H9 (cell line): ENCODE data around the gene METTL23. TPM values are rescaled to one million over a fixed set of nuclear protein-coding genes. Genes with fewer than 3 reads are reported as not detected.

Experiments
- DNase-seq: peaks from one replicate; pipeline ENCODE4 v3.0.0-alpha.2; 2017
- H2AFZ ChIP-seq: one replicate; pipeline ENCODE4 v1.6.1; 2013; ENCODE audit warnings: mild to moderate bottlenecking, low read length, control low read depth, moderate library complexity
- H2AK5ac ChIP-seq: 2 replicates; pipeline ENCODE4 v1.6.1; 2013; ENCODE audit warnings: low read length, control low read depth, mixed read lengths; ENCODE audit not compliant: insufficient read length
- H2BK120ac ChIP-seq: one replicate; pipeline ENCODE4 v1.6.1; 2013; ENCODE audit warnings: low read depth, mild to moderate bottlenecking, low read length, control low read depth, inconsistent platforms; ENCODE audit not compliant: poor library complexity, severe bottlenecking
- H2BK12ac ChIP-seq: 2 replicates; pipeline ENCODE4 v1.6.1; 2013; ENCODE audit warnings: low read length, control low read depth, mixed read lengths, low read depth; ENCODE audit not compliant: insufficient read length
- H2BK15ac ChIP-seq: 2 replicates; pipeline ENCODE4 v1.6.1; 2013; ENCODE audit warnings: low read depth, low read length, control low read depth
- H2BK20ac ChIP-seq: one replicate; pipeline ENCODE4 v1.6.1; 2013; ENCODE audit warnings: low read depth, mild to moderate bottlenecking, low read length, control low read depth, inconsistent platforms; ENCODE audit not compliant: poor library complexity, severe bottlenecking
- H2BK5ac ChIP-seq: 2 replicates; pipeline ENCODE4 v1.6.1; 2013; ENCODE audit warnings: low read length, control low read depth, mixed read lengths; ENCODE audit not compliant: insufficient read length
- H3K14ac ChIP-seq: 2 replicates; pipeline ENCODE4 v1.6.1; 2013; ENCODE audit warnings: low read length, control low read depth; ENCODE audit not compliant: insufficient read depth
- H3K18ac ChIP-seq: 2 replicates; pipeline ENCODE4 v1.6.1; 2013; ENCODE audit warnings: low read depth, mild to moderate bottlenecking, mixed read lengths, low read length, control low read depth; ENCODE audit not compliant: insufficient read length
- H3K23ac ChIP-seq: 2 replicates; pipeline ENCODE4 v1.6.1; 2013; ENCODE audit warnings: low read length, control low read depth, mixed read lengths, low read depth; ENCODE audit not compliant: insufficient read length
- H3K23me2 ChIP-seq: 2 replicates; pipeline ENCODE4 v1.6.1; 2013; ENCODE audit warnings: low read depth, mild to moderate bottlenecking, mixed read lengths, low read length, control low read depth; ENCODE audit not compliant: insufficient read length, poor library complexity, severe bottlenecking
- H3K27ac ChIP-seq: 2 replicates; pipeline ENCODE4 v1.5.1; 2013; ENCODE audit warnings: low read length, control low read depth, mixed read lengths, low read depth; ENCODE audit not compliant: insufficient read length
- H3K27me3 ChIP-seq: 2 replicates; pipeline ENCODE4 v1.6.1; 2013; ENCODE audit warnings: low read length, control low read depth, inconsistent platforms; ENCODE audit not compliant: insufficient read depth
- H3K4ac ChIP-seq: 2 replicates; pipeline ENCODE4 v1.6.1; 2013; ENCODE audit warnings: low read depth, mild to moderate bottlenecking, control low read depth, inconsistent platforms, low read length, moderate library complexity
- H3K4me1 ChIP-seq: 2 replicates; pipeline ENCODE4 v1.6.1; 2013; ENCODE audit warnings: low read length, control low read depth, inconsistent platforms; ENCODE audit not compliant: insufficient read depth
- H3K4me2 ChIP-seq: 2 replicates; pipeline ENCODE4 v1.6.1; 2013; ENCODE audit warnings: low read length, control low read depth, mixed read lengths; ENCODE audit not compliant: insufficient read length, insufficient read depth
- H3K56ac ChIP-seq: 2 replicates; pipeline ENCODE4 v1.6.1; 2013; ENCODE audit warnings: low read depth, mild to moderate bottlenecking, mixed read lengths, low read length, control low read depth; ENCODE audit not compliant: insufficient read length
- H3K79me1 ChIP-seq: 2 replicates; pipeline ENCODE4 v1.6.1; 2013; ENCODE audit warnings: low read depth, mild to moderate bottlenecking, moderate library complexity, low read length, control low read depth, inconsistent platforms; ENCODE audit not compliant: insufficient read depth, poor library complexity, severe bottlenecking
- H3K79me2 ChIP-seq: 2 replicates; pipeline ENCODE4 v1.6.1; 2013; ENCODE audit warnings: low read length, control low read depth, inconsistent platforms; ENCODE audit not compliant: insufficient read depth
- H3K9ac ChIP-seq: 2 replicates; pipeline ENCODE4 v1.6.1; 2013; ENCODE audit warnings: low read length, control low read depth, mixed read lengths; ENCODE audit not compliant: insufficient read length; ENCODE audit errors: extremely low read depth
- H3K9me3 ChIP-seq: one replicate; pipeline ENCODE4 v1.6.1; 2013; ENCODE audit warnings: low read depth, low read length, inconsistent platforms; ENCODE audit not compliant: control insufficient read depth
- H3T11ph ChIP-seq: one replicate; pipeline ENCODE4 v1.6.1; 2013; ENCODE audit warnings: mild to moderate bottlenecking, low read length, control low read depth, inconsistent platforms
- H4K20me1 ChIP-seq: one replicate; pipeline ENCODE4 v1.6.1; 2013; ENCODE audit not compliant: control insufficient read depth, insufficient read length, insufficient read depth
- H4K5ac ChIP-seq: 2 replicates; pipeline ENCODE4 v1.6.1; 2013; ENCODE audit warnings: low read depth, mild to moderate bottlenecking, mixed read lengths, low read length, control low read depth; ENCODE audit not compliant: insufficient read length
- H4K8ac ChIP-seq: replicated peaks from 2 replicates; pipeline ENCODE4 v1.6.1; 2013; ENCODE audit warnings: low read length, control low read depth, mixed read lengths, low read depth; ENCODE audit not compliant: insufficient read length
- H4K91ac ChIP-seq: 2 replicates; pipeline ENCODE4 v1.6.1; 2013; ENCODE audit warnings: low read depth, mild to moderate bottlenecking, moderate library complexity, mixed read lengths, low read length, control low read depth; ENCODE audit not compliant: insufficient read length
- H3K27ac Mint-ChIP-seq, 3 experiments: 2 replicates in 2 of 3; 3 replicates in 1 of 3; pipeline ENCODE4 v1.8.0; 2020 to 2021; ENCODE audit warnings: mixed read lengths in 3 of 3, mild to moderate bottlenecking in 1 of 3, moderate library complexity in 1 of 3
- H3K27me3 Mint-ChIP-seq: 2 replicates; pipeline ENCODE4 v1.8.0; 2021; ENCODE audit warnings: low read depth, mild to moderate bottlenecking, moderate library complexity, mixed read lengths
- H3K36me3 Mint-ChIP-seq, 3 experiments: 2 replicates in 2 of 3; 3 replicates in 1 of 3; pipeline ENCODE4 v1.8.0; 2020 to 2021; ENCODE audit warnings: low read depth in 3 of 3, mixed read lengths in 3 of 3; ENCODE audit not compliant: insufficient read depth in 1 of 3
- H3K4me1 Mint-ChIP-seq, 2 experiments: 2 replicates each; pipeline ENCODE4 v1.8.0; 2020; ENCODE audit warnings: mixed read lengths in 2 of 2
- H3K4me3 Mint-ChIP-seq, 2 experiments: 2 replicates in 1 of 2; 3 replicates in 1 of 2; pipeline ENCODE4 v1.8.0; 2020 to 2021; ENCODE audit warnings: mild to moderate bottlenecking in 2 of 2, mixed read lengths in 2 of 2, moderate library complexity in 1 of 2
- H3K9me3 Mint-ChIP-seq, 2 experiments: 2 replicates in 1 of 2; 3 replicates in 1 of 2; pipeline ENCODE4 v1.8.0; 2020; ENCODE audit warnings: mild to moderate bottlenecking in 2 of 2, mixed read lengths in 2 of 2, moderate library complexity in 1 of 2
- CTCF ChIP-seq: fragments of 200-600 bp; sonication (generic); conservative IDR thresholded peaks from 3 replicates; pipeline ENCODE4 v1.8.0; 2021; ENCODE audit warnings: antibody characterized with exemption, mild to moderate bottlenecking
- WGBS: extraction: QIAGEN DNeasy Blood & Tissue Kit; methylation state at CpG from one replicate; pipeline ENCODE4 v1.1.7; 2013; ENCODE audit warnings: missing lambda C conversion rate, low lambda C conversion rate, mixed read lengths; ENCODE audit not compliant: insufficient read length; ENCODE audit errors: extremely low coverage; 5-methylcytosine and 5-hydroxymethylcytosine counted together
- total RNA-seq: library from RNA; stranded (reverse); gene quantifications from 2 replicates; pipeline ENCODE4 v1.2.1, GENCODE V29; 2021

METTL23 gene
- total RNA-seq, 1 experiment from 2014 or later: 29.9 TPM

- Histone ChIP-seq H3K18ac (no peak overlapping the region), H3K79me1 (no peaks in the 10 kb centered on the region), H3K9ac (no peak overlapping the region), H3K9me3 (no peaks in the 10 kb centered on the region), H2BK5ac (no peak overlapping the region), H3K27me3 (no peaks in the 10 kb centered on the region), H3K79me2 (no peaks in the 10 kb centered on the region), H4K8ac (no peak overlapping the region), H3T11ph (no peak overlapping the region), H2BK12ac (no peak overlapping the region), H2AFZ (no peak overlapping the region), H3K14ac (no peak overlapping the region; the same call in 1 of the 2 replicates), H3K4ac (no peak overlapping the region), H3K4me1 (no peaks in the 10 kb centered on the region), H3K56ac (no peak overlapping the region), H2BK120ac (no peak overlapping the region), H3K27ac (no peak overlapping the region), H3K4me2 (no peak overlapping the region), H2BK20ac (no peak overlapping the region), H4K91ac (no peak overlapping the region), H3K23ac (no peak overlapping the region), H4K5ac (no peak overlapping the region), H2AK5ac (no peak overlapping the region), H3K23me2 (no peaks in the 10 kb centered on the region), H2BK15ac (no peak overlapping the region), H4K20me1 (no peaks in the 10 kb centered on the region)
- no peaks in the 10 kb centered on the region; the same call in 1 of the 2 replicates for H3K27me3 Mint-ChIP-seq
- TF ChIP-seq CTCF: no peak
- no peak overlapping the region for H3K4me3 Mint-ChIP-seq
- DNase-seq: no peak
- no peaks in the 10 kb centered on the region for H3K9me3 Mint-ChIP-seq
- H3K4me1 Mint-ChIP-seq: peaks cover 6 to 11% of the 10 kb centered on the region in 2 experiments
- H3K27ac Mint-ChIP-seq: no peak overlapping the region
- no CpG with 5 or more reads among the region's 12 CpGs for WGBS
- peaks cover 0 to 4% (median 0%) of the 10 kb centered on the region in 3 experiments; a peak in 1 of 7 replicates for H3K36me3 Mint-ChIP-seq
Observed at GRCh38 chr17:76678330-76678729, 48.3 kb upstream of the METTL23 start.
